SJCRH30 (cell line): ENCODE results near the gene SYNGAP1. TPM values are rescaled to one million over a fixed set of nuclear protein-coding genes. Genes with fewer than 3 reads are reported as not detected.
"Not testable (repeated sequence)": the region's sequence is repeated elsewhere in the genome, so short reads cannot be mapped to it uniquely, and the experiment has no call there.

ENCODE experiments used
- DNase-seq, 2 experiments: peaks; one replicate each; pipeline ENCODE4 v3.0.0-alpha.2; 2015 to 2020
- H3K27ac ChIP-seq: fragments of 250-450 bp; sonication (Bioruptor Pico); 2 replicates; pipeline ENCODE4 v1.5.1; 2020; ENCODE audit warnings: mild to moderate bottlenecking, moderate library complexity
- H3K27me3 ChIP-seq: fragments of 250-450 bp; sonication (Bioruptor Pico); 2 replicates; pipeline ENCODE4 v1.5.1; 2020; ENCODE audit warnings: mild to moderate bottlenecking, moderate library complexity
- H3K36me3 ChIP-seq: fragments of 250-450 bp; sonication (Bioruptor Pico); 2 replicates; pipeline ENCODE4 v1.5.1; 2020; ENCODE audit warnings: mild to moderate bottlenecking, moderate library complexity
- H3K4me1 ChIP-seq: fragments of 250-450 bp; sonication (Bioruptor Pico); 2 replicates; pipeline ENCODE4 v1.5.1; 2020; ENCODE audit warnings: mild to moderate bottlenecking, moderate library complexity
- H3K4me3 ChIP-seq: fragments of 250-450 bp; sonication (Bioruptor Pico); 2 replicates; pipeline ENCODE4 v1.5.1; 2020; ENCODE audit warnings: mild to moderate bottlenecking, moderate library complexity
- H3K9me3 ChIP-seq: fragments of 250-450 bp; sonication (Bioruptor Pico); replicated peaks from 2 replicates; pipeline ENCODE4 v1.5.1; 2020; ENCODE audit warnings: mild to moderate bottlenecking, moderate library complexity
- total RNA-seq: library from RNA; depleted of rRNA; stranded (reverse); fragments of >200 nt; shearing (Covaris generic); gene quantifications from 2 replicates; pipeline ENCODE4 v1.2.3, GENCODE V29; 2014

Gene SYNGAP1
- total RNA-seq, 1 experiment from 2014 or later: 2.5 TPM

DNA sequence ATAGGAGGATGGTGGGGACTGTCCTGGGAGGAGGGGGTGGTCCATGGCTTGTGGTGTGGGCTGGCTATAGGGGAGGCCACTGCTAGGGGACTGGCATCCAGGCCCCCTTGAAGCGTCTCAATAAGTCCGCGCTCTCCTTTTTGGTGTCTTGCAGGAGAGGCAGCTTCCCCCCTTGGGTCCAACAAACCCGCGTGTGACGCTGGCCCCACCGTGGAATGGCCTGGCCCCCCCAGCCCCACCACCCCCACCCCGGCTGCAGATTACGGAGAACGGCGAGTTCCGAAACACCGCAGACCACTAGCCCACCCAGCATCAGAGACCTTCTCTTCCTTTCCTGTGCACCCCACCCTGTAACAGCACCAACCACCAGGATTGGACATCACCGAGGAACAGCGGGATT lies 31.7 kb downstream of the SYNGAP1 start:
- peaks cover 6% of the 10 kb centered on the region; the same call in 1 of the 2 replicates for H3K36me3 ChIP-seq

DNA sequence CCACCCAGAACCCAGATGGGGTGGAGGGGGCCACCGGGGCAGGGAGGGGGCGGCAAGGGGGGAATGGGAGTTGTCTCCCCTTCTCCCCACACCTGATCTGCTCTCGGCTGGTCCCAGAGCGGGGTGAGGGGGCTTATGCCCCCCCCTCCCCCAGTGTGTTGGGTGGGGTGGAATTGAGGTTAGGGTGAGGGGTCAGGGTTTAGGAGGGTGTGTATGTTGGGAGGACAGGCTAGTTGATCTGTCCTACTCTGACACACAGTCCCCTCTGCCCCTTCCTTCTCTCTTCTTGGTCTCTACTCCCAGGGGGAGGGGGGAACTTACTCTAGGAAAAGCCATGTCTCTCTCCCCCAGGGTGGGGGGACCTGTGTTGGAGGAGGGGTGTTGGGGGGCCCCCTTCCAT lies 32.6 kb downstream of the SYNGAP1 start:
- Histone ChIP-seq H3K36me3 (peaks cover 11% of the 10 kb centered on the region; the same call in 1 of the 2 replicates), H3K27ac (no peak overlapping the region), H3K4me1 (no peaks in the 10 kb centered on the region), H3K4me3 (no peak overlapping the region), H3K9me3 (no peaks in the 10 kb centered on the region), H3K27me3 (no peaks in the 10 kb centered on the region)
- DNase-seq: no peak

More for the DNA sequence above, 31.7 kb downstream of the SYNGAP1 start:
- DNase-seq: no peak
- no peak overlapping the region for H3K4me3 ChIP-seq
- H3K27me3 ChIP-seq: no peaks in the 10 kb centered on the region
- H3K9me3 ChIP-seq: no peaks in the 10 kb centered on the region
- H3K4me1 ChIP-seq: no peaks in the 10 kb centered on the region
- H3K27ac ChIP-seq: no peak overlapping the region

DNA sequence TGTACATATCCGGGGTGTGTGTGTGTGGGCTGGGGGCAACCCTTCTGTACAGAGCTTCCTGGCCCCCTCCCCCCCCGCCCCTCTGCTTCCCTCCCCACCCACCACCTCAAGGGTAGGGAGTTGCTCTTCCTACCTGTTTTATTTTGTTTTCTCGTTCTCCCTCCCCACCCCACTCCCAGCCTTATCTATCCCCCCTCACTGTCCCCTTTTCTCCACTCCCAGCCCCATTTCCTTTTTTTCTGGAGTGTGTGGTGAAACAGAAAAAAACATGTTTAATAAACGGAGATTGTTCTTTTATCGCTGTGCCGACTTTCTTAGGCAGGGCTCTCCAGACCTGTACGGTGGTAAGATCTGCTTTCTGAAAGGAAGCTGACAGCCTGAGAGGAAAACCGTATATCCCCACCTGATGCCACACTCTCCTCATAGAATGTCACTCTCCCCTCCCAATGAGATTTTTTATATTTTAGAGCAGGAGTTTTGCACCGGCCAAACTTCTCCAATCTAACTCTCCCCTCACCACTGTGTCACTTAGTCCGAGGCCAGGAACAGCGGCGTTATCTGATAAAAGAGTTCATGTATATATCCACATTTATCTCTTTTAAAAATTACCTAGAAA lies 33.6 kb downstream of the SYNGAP1 start:
- Histone ChIP-seq H3K9me3 (no peaks in the 10 kb centered on the region), H3K4me1 (no peaks in the 10 kb centered on the region), H3K4me3 (peak overlapping the region; percentile 68), H3K27me3 (no peaks in the 10 kb centered on the region), H3K27ac (no peak overlapping the region), H3K36me3 (peaks cover 11% of the 10 kb centered on the region; the same call in 1 of the 2 replicates)
- no peak for DNase-seq

DNA sequence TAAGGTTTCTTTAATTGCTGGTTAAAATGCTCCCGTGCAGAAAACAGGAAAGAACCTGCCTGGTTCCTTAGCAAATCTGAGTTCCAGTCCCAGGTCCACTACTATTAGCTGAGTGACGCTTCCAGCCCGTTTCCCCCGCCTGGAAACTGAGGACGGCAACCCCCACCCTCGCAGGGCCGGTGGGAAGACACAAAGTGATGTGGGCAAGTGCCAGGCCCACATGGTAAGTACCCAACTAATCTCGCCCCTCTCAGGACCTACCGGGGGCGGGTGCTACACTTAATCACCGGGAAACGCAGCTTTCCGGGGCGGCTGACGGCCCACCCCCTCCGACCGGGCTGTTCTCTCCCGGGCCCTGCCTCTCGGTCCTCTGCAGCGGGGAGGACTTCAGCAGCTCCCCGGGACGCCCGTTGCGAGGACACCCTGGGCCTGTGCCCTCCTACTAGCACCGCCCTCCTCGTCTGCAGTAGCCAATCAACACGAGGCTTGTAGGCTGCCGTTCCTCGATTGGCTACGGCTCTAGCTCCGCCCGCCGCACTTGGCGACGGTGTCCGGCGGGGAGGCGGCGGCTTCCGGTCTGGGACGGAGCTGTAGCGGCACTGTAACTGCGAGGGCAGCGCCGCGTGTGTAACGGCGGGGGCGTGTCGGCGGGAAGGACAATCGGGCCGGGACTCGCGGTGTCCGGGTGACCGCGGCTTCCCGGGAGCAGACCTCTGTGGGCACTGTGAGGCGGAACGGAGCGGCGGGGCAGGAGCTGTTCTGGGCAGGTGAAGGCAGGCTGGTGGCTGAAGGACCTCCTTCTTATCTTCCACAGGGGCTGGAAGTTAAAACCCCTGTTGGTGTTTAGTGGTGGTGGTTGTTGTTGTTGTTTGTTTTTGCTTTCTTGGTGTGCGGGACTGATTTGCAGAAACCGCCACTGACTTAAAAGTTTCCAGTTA lies 34.4 kb downstream of the SYNGAP1 start, which contains the start of gene ZBTB9:
Gene ZBTB9 (plus strand): TSS at position 568 of the 938 bp plus-strand sequence. CDS start 525 bp downstream, outside the sequence.
- Histone ChIP-seq H3K4me1 (no peaks in the 10 kb centered on the region), H3K4me3 (peak within 1 kb of the TSS; percentile 68), H3K36me3 (peaks cover 11% of the 10 kb centered on the region; the same call in 1 of the 2 replicates), H3K9me3 (no peaks in the 10 kb centered on the region), H3K27ac (peak within 1 kb of the TSS; percentile 18; the same call in 1 of the 2 replicates), H3K27me3 (no peaks in the 10 kb centered on the region)
- peak; percentile 96 to 97 for DNase-seq

DNA sequence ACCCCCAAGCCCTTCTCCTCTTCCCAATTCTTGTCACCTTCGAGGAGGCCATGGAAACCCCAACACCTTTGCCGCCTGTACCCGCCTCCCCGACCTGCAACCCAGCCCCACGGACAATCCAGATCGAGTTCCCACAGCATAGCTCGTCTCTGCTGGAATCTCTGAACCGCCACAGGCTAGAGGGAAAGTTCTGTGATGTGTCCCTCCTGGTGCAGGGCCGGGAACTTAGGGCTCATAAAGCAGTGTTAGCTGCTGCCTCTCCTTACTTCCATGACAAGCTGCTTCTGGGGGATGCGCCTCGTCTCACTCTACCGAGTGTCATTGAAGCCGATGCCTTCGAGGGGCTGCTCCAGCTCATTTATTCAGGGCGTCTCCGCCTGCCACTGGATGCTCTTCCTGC lies 35.2 kb downstream of the SYNGAP1 start:
- Histone ChIP-seq H3K27ac (no peak overlapping the region; the same call in 1 of the 2 replicates), H3K9me3 (no peaks in the 10 kb centered on the region), H3K4me3 (peak overlapping the region; percentile 68), H3K4me1 (no peaks in the 10 kb centered on the region), H3K27me3 (no peaks in the 10 kb centered on the region), H3K36me3 (peaks cover 11% of the 10 kb centered on the region; the same call in 1 of the 2 replicates)
- DNase-seq: no peak

DNA sequence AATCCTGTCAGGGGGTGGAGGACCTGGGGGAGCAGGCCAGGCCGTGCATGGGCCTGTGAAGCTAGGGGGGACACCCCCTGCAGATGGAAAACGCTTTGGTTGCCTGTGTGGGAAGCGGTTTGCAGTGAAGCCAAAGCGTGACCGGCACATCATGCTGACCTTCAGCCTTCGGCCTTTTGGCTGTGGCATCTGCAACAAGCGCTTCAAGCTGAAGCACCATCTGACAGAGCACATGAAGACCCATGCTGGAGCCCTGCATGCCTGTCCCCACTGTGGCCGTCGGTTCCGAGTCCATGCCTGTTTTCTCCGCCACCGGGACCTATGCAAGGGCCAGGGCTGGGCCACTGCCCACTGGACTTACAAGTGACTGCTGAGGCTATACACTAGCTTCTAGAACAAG lies 36.3 kb downstream of the SYNGAP1 start:
- Histone ChIP-seq H3K9me3 (no peaks in the 10 kb centered on the region), H3K36me3 (peaks cover 11% of the 10 kb centered on the region; the same call in 1 of the 2 replicates), H3K27me3 (no peaks in the 10 kb centered on the region), H3K27ac (no peak overlapping the region), H3K4me1 (no peaks in the 10 kb centered on the region), H3K4me3 (no peak overlapping the region)
- no peak for DNase-seq

DNA sequence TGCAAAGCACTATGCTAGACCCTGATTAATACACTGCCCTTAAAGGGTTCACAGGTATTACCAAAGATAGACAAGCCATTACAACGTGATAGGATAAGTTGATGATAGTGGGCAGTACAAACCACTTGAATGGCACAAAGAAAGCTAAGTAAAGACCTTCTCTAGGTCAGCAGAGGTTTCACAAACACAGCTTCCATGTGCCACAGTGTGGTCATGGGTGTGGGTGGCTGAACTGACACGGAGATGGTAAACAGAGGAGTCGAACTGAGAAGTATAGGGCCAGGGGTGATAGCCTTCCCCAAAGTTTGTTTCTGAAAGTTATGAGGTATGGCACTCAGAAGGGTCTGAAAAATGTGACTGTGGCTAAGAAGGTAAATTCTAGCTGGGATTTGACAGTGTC lies 38.8 kb downstream of the SYNGAP1 start:
- H3K27me3 ChIP-seq: no peaks in the 10 kb centered on the region
- H3K9me3 ChIP-seq: no peaks in the 10 kb centered on the region
- no peak for DNase-seq
- no peak overlapping the region for H3K27ac ChIP-seq
- H3K36me3 ChIP-seq: peaks cover 11% of the 10 kb centered on the region; the same call in 1 of the 2 replicates
- no peaks in the 10 kb centered on the region for H3K4me1 ChIP-seq
- H3K4me3 ChIP-seq: no peak overlapping the region

DNA sequence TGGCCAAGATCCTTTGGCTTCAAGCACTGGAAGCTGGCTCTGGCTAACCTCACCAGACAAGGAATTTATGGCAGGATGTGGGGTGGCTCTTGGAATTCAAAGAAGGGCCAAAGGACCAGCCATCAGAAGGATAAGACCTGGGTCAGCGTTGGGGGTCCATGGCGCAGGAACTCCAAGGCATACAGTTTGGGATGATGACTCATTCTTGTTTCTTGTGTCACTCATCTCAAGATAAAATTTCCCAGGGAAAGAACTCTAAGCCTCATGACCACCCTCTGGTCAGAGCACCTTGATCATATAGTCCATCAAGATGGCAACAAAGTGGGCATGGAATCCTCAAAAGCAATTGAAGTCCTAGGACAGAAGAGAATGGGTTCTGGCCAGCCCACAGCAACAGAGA lies 39.4 kb downstream of the SYNGAP1 start:
- DNase-seq: no peak
- no peaks in the 10 kb centered on the region for H3K4me1 ChIP-seq
- H3K9me3 ChIP-seq: no peaks in the 10 kb centered on the region
- H3K27me3 ChIP-seq: no peaks in the 10 kb centered on the region
- peaks cover 11% of the 10 kb centered on the region; the same call in 1 of the 2 replicates for H3K36me3 ChIP-seq
- no peak overlapping the region for H3K27ac ChIP-seq
- H3K4me3 ChIP-seq: no peak overlapping the region

DNA sequence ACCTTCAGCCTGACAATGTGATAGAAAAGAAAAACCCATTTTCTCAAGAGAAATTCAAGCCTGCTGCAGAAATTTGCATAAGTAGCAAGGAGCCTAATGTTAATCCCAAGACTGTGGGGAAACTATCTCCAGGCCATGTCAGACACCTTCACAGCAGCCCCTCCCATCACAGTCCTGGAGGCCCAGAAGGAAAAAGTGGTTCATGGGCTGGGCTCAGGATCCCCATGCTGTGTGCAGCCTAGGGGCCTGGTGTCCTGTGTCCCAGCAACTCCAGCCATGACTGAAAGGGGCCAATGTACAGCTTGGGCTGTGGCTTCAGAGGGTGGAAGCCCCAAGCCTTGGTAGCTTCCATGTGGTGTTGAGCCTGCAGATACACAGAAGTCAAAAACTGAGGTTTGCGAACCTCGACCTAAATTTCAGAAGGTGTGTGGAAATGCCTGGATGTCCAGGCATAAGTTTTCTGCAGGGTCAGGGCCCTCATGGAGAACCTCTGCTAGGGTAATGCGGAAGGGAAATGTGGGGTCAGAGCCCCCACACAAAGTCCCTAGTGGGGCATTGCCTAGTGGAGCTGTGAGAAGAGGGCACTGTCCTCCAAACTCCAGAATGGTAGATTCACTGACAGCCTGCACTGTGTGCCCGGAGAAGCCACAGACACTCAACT lies 46.3 kb downstream of the SYNGAP1 start:
- Histone ChIP-seq H3K27me3 (no peaks in the 10 kb centered on the region), H3K27ac (no peak overlapping the region), H3K4me1 (no peaks in the 10 kb centered on the region), H3K4me3 (no peak overlapping the region), H3K9me3 (no peaks in the 10 kb centered on the region), H3K36me3 (no peaks in the 10 kb centered on the region)
- no peak for DNase-seq

DNA sequence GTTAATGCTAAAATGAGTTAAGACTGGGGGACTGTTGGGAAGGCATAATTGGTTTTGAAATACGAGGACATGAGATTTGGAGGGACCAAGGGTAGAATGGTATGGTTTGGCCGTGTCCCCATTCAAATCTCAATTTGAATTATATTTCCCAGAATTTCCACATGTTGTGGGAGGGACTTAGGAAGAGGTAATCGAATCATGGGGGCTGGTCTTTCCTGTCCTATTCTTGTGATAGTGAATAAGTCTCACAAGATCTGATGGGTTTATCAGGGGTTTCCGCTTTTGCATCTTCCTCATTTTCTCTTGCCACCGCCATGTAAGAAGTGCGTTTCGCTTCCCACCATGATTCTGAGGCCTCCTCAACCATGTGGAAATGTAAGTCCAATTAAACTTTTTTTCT lies 47.2 kb downstream of the SYNGAP1 start:
- Histone ChIP-seq H3K36me3 (no peaks in the 10 kb centered on the region), H3K9me3 (no peaks in the 10 kb centered on the region), H3K27me3 (no peaks in the 10 kb centered on the region), H3K4me3 (no peak overlapping the region), H3K4me1 (no peaks in the 10 kb centered on the region), H3K27ac (no peak overlapping the region)
- DNase-seq: no peak

DNA sequence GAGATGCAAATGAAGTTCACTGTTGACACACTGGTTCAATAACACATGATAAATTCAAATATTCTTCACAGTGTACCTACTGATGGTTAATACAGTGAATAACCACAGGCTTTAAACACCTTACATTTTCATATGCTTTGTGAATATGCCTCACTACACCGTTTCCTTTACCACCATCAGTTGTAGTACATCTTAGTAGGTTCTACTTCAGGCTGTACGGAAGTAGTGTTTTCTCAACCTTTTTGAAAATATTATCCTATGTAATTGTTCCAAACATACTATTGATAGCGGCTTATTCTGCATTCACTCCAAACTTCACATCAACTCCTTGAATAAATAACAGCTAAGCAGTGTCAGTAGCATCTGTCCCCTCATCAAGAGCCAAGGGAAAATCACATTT lies 49.8 kb downstream of the SYNGAP1 start:
- Histone ChIP-seq H3K27ac (no peak overlapping the region), H3K4me1 (no peaks in the 10 kb centered on the region), H3K9me3 (no peaks in the 10 kb centered on the region), H3K27me3 (no peaks in the 10 kb centered on the region; the same call in 1 of the 2 replicates), H3K36me3 (no peaks in the 10 kb centered on the region), H3K4me3 (no peak overlapping the region)
- DNase-seq: no peak

DNA sequence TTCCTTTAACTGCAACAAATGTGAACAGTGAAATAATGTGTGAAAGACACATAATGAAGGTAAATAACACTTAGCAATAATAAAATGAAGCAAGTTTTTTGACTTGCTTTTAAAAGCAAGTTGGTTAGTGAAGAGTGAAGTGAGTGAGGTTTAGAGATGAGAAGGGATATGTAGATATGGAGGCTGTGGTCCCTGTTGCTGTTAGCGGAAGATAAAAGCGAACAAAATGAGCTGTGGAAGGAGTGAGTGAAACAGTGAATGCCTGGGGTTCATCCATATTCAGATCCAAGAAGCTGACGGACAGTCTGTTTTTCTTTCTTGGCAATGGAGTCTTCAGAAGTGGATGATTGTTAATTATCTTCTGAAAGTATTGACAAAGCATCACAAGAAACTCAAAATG lies 58.0 kb downstream of the SYNGAP1 start:
- Histone ChIP-seq H3K36me3 (no peaks in the 10 kb centered on the region), H3K27me3 (peaks cover 4% of the 10 kb centered on the region; the same call in 1 of the 2 replicates), H3K9me3 (no peaks in the 10 kb centered on the region), H3K27ac (no peak overlapping the region), H3K4me3 (no peak overlapping the region), H3K4me1 (no peaks in the 10 kb centered on the region)
- DNase-seq: no peak

DNA sequence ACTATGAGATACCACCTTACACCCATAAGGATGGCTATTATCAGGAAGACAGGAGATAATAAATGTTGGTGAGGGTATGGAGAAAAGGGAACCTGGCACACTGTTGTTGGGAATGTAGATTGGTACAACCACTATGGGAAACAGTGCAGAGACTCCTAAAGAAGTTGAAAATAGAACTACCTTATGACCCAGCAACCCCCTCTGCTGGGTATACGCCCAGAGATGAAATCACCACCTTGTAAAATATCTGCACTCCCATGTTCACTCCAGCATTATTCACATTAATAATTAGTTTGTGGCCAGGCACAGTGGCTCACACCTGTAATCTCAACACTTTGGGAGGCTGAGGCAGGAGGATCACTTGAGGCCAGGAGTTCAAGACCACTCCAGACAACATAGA lies 61.3 kb downstream of the SYNGAP1 start:
- H3K9me3 ChIP-seq: 0 out of 2 replicates have a peak, but pooled peaks cover 3% of the 10 kb centered on the region
- H3K4me3 ChIP-seq: no peak overlapping the region
- H3K36me3 ChIP-seq: no peaks in the 10 kb centered on the region

DNA sequence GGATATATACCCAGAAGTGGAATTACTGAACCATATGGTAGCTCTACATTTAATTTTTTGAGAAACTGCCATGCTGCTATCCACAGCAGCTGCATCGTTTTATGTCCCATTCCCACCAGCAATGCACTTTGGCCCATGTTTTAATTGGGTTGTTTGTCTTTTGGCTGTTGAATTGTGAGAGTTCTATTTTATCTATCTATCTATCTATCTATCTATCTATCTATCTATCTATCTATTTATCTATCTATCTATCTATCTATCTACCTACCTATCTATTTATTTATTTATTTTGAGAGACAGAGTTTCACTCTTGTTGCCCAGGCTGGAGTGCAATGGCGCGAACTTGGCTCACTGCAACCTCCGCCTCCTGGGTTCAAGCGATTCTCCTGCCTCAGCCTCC lies 62.8 kb downstream of the SYNGAP1 start:
- H3K27ac ChIP-seq, H3K27me3 ChIP-seq, H3K9me3 ChIP-seq, DNase-seq, H3K36me3 ChIP-seq, H3K4me3 ChIP-seq, H3K4me1 ChIP-seq: not testable (repeated sequence)

More for the DNA sequence above, 61.3 kb downstream of the SYNGAP1 start:
- H3K27ac ChIP-seq: no peak overlapping the region
- H3K4me1 ChIP-seq: no peaks in the 10 kb centered on the region
- H3K27me3 ChIP-seq: 0 out of 2 replicates have a peak, but pooled peaks cover 3% of the 10 kb centered on the region
- no peak for DNase-seq
